NCI-H1048 (cell line): ENCODE measurements around the gene BATF2.
"Not testable (repeated sequence)": the region's sequence is repeated elsewhere in the genome, so short reads cannot be mapped to it uniquely, and the experiment has no call there.

Experiments used
- DNase-seq: peaks from one replicate; lab custom pipeline; 2025; lab: John Stamatoyannopoulos, UW

The BATF2 gene

DNA sequence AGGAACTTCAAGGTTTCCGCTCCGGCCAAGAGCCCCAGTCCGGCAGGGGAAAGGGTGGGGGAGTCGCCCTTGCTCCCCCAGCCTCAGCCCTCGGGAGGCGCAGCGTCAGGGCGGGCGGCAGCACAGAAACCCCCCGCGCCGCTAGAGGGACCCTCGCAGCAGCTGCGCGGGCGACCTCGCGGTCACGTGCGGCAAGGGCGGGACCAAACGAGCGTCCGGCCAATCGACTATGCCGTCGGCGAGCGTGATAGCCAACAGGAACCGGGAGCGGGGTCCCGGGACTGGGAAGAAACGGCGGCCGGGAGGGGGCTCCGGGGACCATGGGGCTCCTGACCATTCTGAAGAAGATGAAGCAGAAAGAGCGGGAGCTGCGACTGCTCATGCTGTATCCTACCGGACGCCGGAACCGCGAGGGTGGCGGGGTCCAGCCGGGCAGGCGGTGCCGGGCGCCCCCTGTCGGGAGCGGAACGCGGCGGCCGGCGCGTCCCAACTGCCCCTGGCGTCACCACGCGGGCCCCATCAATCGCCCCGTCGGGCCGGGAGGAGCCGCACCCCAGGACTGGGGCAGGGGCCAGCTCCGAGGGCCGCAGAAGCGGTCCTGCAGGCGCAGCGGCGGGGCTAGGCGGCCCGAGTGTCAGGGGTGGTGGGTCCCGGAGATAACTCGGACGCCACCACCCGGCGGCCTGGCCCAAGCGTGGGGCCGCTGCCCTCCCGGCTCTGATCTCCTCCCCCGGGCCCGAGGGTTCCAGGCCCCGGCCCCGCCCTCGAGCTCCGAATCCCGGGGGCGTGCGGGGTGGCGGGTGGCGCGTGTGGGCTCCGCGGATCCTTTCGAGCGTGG lies 17.3 kb upstream of the BATF2 start, which contains the start of gene ARL2:
Gene ARL2 (plus strand): TSS at position 273 of the 838 bp plus-strand sequence. CDS start 48 bp downstream, at position 321.
- peak; percentile 85 for DNase-seq

DNA sequence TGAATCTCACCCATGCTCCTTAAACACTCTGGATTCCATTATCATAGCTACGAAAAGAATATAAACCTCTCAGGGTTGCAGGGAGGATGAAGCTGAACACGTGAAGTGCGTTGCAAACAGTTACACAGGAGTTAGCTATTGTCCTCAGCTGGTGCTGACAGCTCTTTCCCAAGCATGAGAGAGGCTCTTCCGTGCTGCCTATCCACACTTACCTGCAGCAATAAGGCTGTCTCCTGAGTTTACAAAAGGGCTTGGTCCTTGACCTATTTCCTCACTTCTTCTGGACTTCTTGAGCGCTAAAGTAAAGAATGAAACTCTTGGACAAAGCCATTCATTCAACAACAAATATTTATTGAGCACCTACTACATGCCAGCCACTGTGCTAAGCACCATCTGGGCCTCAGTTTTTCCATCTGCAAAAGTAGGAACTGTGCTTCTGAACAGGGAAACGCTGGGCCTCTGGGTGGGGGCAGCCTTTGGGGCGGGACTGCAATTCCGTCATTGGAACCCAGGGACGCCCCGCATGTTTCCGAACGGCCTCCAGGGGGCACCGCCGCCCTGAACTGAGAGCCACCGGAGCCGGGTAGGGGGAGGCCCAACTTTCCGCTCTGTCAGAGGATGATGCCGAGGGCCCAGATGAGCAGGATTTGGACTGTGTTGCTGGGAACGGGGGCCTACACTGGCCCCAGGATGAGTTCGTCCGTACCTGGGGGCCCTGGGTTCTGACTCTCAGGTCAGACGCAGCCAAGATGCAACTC lies 16.5 kb upstream of the BATF2 start:
- peak; percentile 67 for DNase-seq

DNA sequence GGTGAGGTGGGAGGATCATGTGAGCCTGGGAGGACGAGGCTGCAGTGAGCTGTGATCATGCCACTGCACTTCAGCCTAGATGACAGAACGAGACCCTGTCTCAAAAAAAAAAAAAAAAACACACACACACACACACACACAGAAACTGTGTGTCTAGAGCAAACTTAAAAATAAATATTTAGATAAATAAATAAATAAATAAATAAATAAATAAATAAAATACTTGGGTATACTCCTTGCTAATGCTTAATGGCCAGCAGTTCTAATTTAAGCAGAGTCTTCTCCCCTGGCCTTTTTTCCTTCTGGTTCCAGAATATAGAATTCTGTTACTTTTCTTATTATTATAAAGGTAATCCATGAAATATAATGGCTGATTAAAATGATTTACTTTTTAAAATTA lies 12.1 kb upstream of the BATF2 start:
- DNase-seq: no peak

DNA sequence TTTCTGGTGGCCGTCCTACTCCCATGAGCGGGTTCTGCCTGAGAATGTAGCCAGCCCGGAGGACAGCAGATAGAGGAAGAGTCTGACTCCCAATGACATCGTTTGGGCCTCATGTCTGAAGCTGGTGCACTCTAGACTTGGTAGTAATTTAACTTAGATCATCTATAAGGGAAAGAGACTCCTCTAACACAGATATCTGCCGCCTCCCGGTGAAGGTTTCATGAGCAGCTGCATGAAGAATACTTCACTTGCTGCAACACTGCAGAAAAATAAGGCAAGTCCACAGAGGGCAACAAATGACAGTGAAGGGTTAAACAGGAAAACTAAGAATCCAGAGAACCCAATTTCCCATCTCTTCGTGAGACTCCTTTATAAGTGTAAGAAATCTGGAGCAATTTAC lies 11.2 kb upstream of the BATF2 start:
- no peak for DNase-seq

DNA sequence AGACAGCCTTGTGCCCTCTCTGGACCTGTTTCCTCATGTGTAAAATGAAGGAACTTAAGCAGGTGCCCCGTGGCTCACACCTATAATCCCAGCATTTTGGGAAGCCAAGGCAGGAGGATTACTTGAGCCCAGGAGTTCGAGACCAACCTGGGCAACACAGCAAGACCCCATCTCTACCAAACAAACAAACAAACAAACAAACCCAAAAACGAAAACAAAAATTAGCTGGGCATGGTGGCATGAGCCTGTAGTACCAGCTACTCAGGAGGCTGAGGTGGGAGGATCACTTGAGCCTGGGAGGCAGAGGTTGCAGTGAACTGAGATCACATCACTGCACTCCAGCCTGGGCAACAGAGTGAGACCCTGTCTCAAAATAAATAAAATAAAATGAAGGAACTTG lies 7.2 kb upstream of the BATF2 start:
- not testable (repeated sequence) for DNase-seq

DNA sequence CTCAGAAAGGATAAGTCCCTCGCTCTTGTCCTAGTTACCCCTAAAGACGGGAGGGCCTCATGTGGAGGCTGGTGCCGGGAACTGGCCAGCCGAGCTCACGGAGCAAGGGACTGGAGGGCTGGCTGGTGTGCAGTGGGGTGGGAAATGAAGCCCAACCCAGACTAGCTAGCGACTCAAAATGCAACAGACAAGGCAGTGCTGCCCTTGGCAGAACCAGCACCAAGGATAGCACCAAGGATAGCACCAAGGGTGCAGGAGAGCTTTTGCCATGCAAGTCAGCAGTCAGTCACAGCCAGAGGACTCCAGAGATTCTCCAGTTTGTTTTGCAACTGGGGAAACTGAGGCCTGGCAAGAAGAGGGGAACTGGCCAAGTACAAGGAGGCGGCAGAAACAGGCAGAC lies 6.5 kb upstream of the BATF2 start:
- DNase-seq: no peak

DNA sequence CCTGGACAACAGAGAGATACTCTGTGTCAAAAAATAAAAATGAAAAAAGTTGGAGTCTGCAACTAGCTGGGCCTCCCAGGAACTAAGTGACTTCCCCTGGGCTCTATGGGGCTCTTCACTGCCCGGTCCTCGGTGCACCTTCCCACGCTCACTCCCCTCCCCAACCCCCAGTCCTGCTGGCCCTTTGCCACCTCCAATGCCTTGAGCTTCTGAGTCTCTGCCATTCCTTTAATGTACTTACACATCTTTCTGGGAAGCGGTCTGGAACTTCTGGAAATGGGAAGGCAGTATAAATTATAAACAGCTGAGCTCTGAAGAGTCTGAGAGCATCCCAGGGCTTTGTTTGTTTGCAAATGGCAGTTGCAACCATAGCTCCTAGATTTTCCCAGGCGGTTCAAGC lies 5.9 kb upstream of the BATF2 start:
- DNase-seq: no peak

DNA sequence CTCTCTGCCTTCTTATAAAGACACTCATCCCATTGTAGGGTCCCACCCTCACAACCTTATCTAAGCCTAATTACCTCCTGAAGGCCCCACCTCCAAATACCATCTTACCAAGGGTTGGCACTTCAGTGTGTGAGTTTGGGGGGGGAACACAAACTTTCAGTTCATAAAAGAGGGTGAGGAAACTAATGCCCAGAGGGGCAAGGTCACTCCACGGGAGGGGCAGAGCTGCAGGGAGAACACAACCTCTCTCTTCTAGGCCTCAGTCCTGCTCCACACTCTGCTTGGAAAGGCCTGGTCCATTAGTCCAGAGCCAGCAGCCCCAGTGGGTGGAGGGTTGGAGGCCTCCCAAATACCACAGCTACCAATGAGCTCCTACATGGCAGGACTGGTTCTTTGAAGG lies 2.7 kb upstream of the BATF2 start:
- no peak for DNase-seq

DNA sequence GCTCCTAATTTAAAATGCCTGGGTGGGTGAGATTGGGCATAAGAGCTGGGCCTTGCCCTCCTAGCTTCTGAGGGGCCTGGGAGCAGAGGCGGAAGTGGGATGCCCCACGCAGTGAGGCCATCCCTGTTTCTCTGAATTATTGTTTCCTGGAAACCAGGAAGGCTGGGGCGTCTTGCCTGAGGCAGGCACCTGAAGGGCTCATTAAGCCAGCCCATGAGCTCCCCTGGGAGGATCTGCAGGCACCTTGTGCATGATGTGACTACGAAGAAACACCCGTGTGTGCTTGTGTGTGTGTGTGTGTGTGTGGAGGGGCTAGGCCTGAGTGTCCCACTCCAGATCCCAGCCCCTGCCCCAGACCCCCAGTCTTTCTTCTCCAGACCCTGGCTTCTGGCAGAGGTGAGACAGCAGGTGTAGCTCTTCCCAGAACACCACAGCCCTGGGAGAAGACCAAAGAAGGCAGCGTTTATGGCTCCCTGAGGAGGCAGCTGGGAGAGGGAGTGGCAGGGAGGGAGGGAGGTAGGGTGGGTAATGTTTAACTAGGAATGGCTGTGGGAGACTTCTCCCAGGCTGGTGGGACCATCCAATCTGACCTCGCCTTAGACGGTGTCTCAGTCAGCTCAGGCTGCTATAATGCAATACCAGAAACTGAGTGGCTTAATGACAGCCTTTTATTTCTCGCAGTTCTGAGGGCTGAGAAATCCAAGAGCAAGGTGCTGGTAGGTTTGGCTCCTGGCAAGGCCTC lies 2.1 kb upstream of the BATF2 start:
- no peak for DNase-seq

DNA sequence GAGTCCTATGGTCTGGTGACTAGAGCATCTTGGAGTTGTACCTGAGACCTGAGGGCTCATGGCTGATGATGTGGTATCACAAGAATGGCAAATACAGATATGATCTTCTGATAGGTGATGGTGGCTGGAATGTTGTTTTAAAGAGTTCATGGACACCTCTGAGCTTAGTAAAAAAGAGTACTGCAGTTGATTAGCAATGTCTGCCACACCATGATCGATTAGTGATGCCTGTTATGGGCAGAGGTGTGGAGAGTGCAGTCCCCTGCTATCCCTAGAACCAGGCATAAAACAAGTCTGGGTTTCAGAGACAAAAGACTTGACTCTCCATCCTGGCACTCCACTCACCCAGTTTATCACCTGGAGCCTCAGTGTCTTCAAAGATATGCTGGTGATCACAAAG lies 1.4 kb upstream of the BATF2 start:
- DNase-seq: no peak

DNA sequence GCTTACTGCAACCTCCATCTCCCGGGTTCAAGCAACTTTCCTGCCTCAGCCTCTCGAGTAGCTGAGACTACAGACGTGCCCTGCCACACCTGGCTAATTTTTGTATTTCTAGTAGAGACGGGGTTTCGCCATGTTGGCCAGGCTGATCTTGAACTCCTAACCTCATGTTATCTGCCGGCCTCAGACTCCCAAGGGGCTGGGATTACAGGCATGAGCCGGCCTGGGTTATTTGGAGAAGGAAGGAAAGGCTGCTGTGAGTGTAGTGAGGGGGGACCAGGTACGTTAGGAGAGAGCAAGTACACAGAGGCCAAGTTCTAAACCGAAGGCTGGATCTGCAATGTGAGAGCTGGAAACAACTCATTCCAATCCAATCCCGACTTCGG lies 453 bp downstream of the BATF2 start:
- DNase-seq: no peak

DNA sequence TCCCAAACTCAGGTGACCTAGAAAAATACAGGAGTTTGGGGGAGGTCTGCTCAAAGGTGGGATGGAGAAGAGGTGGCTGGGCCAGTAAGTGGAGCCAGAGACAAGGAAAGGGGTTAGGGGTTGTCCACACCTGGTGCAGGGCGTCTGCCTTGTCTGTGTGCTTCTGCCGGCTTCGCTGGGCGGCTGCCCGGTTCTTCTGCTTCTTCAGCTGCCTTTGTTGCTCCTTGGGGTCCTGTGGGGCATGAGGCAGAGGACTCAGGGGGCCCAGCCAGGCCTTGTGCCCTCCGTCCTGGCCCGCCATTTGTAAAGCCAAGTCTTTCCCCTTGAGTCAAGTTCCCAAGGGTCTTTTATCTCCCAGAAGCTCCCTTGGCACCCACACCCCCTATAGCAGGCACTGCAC lies 2.5 kb downstream of the BATF2 start:
- no peak for DNase-seq

DNA sequence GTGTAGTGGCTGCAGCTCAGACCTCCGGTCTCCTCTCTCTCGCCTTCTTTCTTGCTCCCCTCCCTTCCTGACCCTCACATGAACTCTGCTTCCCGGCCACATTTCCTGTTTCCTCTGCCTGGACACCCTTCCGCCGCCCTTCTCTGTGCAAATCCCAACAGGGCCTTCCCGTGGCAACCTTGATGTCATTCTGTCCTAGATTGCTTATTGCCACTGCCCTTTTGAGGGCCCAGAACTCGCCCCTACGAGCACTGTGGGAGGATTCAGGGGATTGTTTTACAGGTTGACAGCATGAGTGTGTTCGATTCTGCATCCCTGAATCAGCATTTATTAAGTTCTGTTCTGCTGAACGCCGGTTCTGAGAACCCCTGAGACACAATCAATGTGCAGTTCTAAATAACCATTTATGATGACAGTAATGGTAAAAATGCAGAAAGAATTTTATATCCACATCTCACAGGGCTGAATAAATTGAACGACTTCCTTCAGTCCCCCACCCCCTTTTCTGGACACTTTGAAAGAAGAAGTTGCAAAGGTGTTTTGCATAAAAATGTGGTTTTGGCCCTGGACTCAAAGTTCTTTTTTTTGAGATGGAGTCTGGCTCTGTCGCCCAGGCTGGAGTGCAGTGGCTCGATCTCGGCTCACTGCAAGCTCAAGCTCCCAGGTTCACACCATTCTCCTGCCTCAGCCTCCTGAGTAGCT lies 6.4 kb downstream of the BATF2 start:
- DNase-seq: no peak

DNA sequence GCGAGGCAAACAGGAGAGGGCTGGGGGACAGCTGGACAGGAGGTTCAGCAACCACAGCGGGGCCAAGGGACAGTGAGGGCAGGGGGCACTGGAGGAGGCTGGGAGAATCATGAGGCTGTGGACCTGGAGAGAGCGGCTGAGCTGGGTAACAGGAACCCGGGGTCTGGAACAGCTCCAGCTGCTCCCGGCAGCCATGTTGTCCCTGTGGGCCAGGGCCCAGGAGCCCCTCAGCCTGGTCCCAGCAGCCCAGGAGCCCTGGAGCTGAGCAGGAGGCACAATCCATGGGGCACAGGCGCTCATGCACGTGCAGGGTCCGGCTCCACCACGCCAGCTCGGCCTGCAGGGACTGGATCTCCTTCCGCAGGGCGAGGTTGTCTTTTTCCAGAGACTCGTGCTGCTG lies 7.4 kb downstream of the BATF2 start:
- no peak for DNase-seq

DNA sequence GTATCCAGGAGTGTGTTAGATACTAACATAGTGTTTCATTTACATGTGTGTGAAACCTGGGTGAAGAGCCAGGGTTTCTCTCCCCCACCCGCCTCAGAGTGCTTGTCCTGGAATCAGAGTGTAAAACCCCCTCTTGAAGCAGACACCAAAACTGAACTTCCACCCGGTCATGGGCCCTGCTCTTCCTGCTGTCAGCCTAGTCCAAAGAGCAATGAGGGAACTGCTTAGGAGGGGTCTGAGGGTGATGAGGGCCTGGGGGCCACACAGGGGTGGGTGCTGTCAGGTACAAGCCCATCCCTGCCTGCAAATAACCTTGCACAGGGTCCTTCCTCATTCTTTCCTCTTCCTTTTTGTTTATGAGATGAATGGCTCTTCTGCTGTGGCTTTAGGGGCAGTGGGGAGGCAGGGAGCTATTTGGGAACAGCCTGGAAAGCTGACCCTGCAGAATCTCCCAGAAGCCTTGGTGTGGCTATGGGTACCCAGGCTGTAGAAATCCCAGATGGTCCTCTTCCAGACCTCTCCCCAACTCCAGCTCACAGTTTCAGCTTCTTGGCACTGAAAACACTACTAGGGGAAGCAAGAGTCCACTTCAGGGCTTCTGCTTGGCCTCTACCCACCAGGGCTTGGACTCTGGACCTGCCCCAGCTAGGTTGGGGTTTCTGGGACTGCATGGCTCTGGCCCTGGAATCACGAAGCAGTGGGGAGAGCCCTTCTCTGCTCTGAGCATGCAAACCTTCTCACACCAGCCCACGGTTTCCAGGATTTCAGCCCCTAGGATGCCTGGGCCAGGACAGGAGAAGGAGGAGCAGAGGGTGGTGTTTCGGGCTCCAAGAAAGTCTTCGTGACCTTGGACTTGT lies 8.5 kb downstream of the BATF2 start:
- no peak for DNase-seq

DNA sequence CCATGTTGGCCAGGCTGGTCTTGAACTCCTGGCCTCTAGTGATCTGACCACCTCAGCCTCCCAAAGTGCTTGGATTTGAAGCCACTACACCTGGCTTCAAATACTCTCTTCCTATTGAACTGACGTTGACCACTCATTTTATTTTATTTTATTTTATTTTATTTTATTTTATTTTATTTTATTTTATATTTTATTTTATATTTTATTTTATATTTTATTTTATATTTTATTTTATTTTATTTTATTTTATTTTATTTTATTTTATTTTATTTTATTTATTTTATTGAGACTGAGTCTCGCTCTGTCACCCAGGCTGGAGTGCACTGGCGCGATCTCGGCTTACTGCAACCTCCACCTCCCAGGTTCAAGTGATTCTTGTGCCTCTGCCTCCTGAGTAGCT lies 13.4 kb downstream of the BATF2 start:
- DNase-seq: not testable (repeated sequence)

DNA sequence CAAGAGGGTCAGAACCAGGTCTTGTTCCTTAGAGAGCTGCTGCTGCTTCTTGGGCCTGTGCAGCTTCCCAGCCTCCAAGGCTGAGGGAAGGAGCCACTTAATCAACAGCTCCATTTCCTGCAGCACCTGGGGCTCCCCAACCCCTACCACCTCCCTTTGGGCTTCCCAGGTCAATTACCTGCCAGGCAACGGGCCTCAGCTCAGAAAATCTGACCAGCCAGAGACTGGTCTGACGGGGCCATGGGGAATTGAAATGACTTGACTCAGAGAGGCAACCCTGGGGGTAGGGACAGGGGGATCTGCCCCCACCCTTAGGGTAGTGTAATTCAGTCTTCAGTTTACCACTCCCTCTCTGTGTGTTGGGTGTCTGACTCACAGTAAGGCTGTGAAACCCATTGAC lies 20.1 kb downstream of the BATF2 start:
- no peak for DNase-seq

DNA sequence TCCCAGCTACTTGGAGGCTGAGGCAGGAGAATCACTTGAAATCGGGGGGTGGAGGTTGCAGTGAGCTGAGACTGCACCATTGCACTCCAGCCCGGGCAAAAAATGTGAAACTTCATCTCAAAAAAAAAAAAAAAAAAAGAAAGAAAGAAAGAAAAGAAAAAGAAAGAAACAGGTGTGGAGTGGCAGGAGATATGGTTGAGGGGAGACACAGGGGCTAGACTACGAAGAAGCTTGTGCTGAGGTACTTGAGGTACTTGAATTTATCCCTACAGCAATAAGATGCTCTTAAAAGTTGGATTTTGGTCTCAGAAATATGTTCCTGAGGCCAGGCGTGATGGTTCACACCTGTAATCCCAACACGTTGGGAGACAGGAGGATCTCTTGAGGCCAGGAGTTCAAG lies 22.6 kb downstream of the BATF2 start:
- DNase-seq: no peak

DNA sequence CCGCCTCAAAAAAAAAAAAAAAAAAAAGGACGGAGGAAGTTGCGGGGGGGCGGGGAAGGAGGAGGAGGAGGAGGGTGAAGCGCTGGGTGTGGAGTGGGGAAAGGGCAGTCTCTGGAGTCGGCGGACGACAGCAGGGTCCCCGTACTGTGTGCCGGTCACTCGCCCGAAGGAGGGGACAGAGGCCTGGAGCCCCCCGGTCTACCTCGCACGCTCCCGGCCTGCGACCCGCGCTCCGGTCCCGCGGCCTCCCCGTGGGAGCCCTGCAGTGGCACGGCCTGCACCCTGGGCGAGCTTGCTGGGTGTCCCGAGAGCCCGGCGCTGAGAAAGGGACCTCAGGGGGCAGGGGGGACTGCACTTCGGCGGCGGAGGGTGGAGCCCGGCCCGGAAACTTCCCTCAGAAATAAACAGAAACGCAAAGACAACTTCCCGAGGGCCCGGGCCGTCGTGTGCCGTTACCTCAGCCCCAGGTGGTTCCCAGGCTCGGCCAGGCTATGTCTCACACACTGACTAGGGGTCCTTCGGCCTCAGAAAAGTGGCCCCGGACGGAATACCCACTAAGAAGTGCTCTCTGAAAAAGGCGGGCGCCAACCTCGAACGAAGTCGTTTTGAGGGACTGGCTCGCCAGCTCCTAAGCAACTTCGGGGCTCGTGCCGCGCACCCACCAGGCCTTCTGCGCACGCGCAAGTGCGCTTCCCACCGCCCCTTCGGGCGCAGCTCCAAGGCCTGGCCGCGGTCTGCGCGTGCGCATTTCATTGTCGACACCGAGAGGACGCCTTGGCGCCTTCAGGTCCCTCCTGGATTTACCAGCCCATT lies 25.1 kb downstream of the BATF2 start, which contains the start of gene MAJIN:
Gene MAJIN (minus strand): TSS at position 688 of the 813 bp plus-strand sequence. CDS start 12,703 bp downstream, outside the sequence.
- no peak for DNase-seq

DNA sequence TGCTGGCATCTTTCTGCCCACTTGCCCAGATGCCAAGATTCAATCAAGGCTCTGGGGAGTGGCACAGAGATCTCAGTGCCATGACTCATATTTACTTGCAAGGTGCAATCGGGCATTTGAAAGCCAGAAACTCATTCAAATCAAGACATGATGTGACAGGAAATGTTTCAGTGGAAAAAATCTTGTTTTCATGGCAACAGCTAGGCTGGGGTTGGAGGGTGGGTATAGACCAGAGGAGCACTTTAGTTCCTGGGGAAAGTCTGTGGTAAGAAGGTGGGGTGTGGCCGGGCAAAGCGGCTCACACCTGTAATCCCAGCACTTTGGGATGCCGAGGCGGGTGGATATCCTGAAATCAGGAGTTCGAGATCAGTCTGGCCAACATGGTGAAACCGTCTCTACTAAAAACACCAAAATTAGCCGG lies 26.0 kb downstream of the BATF2 start:
- no peak for DNase-seq
